SK-N-SH treated with all-trans-retinoic acid at 6 μM for 48 hours (cell line): ENCODE measurements around the gene MAB21L4.

Source experiments
- ATAC-seq: fragments of 200-7000 bp; cut with Tn5 transposase; 3 replicates; pipeline ENCODE4 v1.9.1; 2020; ENCODE audit warnings: mild to moderate bottlenecking, moderate library complexity
- CREB5 ChIP-seq: fragments of 250-450 bp; sonication (Bioruptor Pico); IDR thresholded peaks from 2 replicates; pipeline ENCODE4 v1.5.1; 2020; ENCODE audit warnings: low read depth, mild to moderate bottlenecking, moderate library complexity
- CSDC2 ChIP-seq: fragments of 250-450 bp; sonication (Bioruptor Pico); IDR thresholded peaks from 2 replicates; pipeline ENCODE4 v1.5.0; 2020; ENCODE audit warnings: mild to moderate bottlenecking, moderate library complexity
- CSRNP3 ChIP-seq: fragments of 250-450 bp; sonication (Bioruptor Pico); IDR thresholded peaks from 2 replicates; pipeline ENCODE4 v1.5.1; 2021; ENCODE audit warnings: mild to moderate bottlenecking, moderate library complexity
- ESRRG ChIP-seq: fragments of 250-450 bp; sonication (Bioruptor Pico); IDR thresholded peaks from 2 replicates; pipeline ENCODE4 v1.6.1; 2021; ENCODE audit warnings: mild to moderate bottlenecking
- ISL1 ChIP-seq: fragments of 250-450 bp; sonication (Bioruptor Pico); IDR thresholded peaks from 2 replicates; pipeline ENCODE4 v2.1.2; 2022; ENCODE audit warnings: mild to moderate bottlenecking, moderate library complexity
- OSR1 ChIP-seq: fragments of 250-450 bp; sonication (Bioruptor Pico); IDR thresholded peaks from 2 replicates; pipeline ENCODE4 v1.8.0; 2022; ENCODE audit warnings: moderate library complexity, mild to moderate bottlenecking, inconsistent platforms
- PPARA ChIP-seq: fragments of 250-450 bp; sonication (Bioruptor Pico); IDR thresholded peaks from 2 replicates; pipeline ENCODE4 v1.5.0; 2020; ENCODE audit warnings: mild to moderate bottlenecking, borderline replicate concordance
- RARB ChIP-seq: fragments of 250-450 bp; sonication (Bioruptor Pico); IDR thresholded peaks from 2 replicates; pipeline ENCODE4 v1.8.0; 2021; ENCODE audit warnings: mild to moderate bottlenecking, moderate library complexity
- SNAI2 ChIP-seq: fragments of 250-450 bp; sonication (Bioruptor Pico); IDR thresholded peaks from 2 replicates; pipeline ENCODE4 v1.5.0; 2020; ENCODE audit warnings: mild to moderate bottlenecking, moderate library complexity
- TOX ChIP-seq: fragments of 250-450 bp; sonication (Bioruptor Pico); IDR thresholded peaks from 2 replicates; pipeline ENCODE4 v1.8.0; 2021; ENCODE audit warnings: mild to moderate bottlenecking, moderate library complexity, borderline replicate concordance
- ZC3H10 ChIP-seq: fragments of 250-450 bp; sonication (Bioruptor Pico); IDR thresholded peaks from 2 replicates; pipeline ENCODE4 v1.5.1; 2021; ENCODE audit warnings: mild to moderate bottlenecking, moderate library complexity
- ZFP3 ChIP-seq: fragments of 250-450 bp; sonication (Bioruptor Pico); IDR thresholded peaks from 2 replicates; pipeline ENCODE4 v1.5.0; 2020; ENCODE audit warnings: mild to moderate bottlenecking, moderate library complexity
- ZNF565 ChIP-seq: fragments of 450-650 bp; formaldehyde crosslinking; conservative IDR thresholded peaks from 2 replicates; pipeline ENCODE4 v1.5.0; 2020; ENCODE audit warnings: low read depth, mild to moderate bottlenecking, moderate library complexity
- ZNF70 ChIP-seq: fragments of 450-650 bp; formaldehyde crosslinking; IDR thresholded peaks from 2 replicates; pipeline ENCODE4 v1.5.0; 2020; ENCODE audit warnings: mild to moderate bottlenecking, moderate library complexity
- ZNF8 ChIP-seq: fragments of 450-650 bp; formaldehyde crosslinking; IDR thresholded peaks from 2 replicates; pipeline ENCODE4 v1.5.0; 2020; ENCODE audit warnings: mild to moderate bottlenecking, moderate library complexity
- TF ChIP-seq, protein P1 (sequence below): fragments of 250-450 bp; sonication (Bioruptor Pico); IDR thresholded peaks from 2 replicates; pipeline ENCODE4 v1.8.0; 2021; ENCODE audit warnings: low read depth, mild to moderate bottlenecking, moderate library complexity, borderline replicate concordance
- TF ChIP-seq, protein P2 (sequence below): fragments of 250-450 bp; sonication (Bioruptor Pico); IDR thresholded peaks from 2 replicates; pipeline ENCODE4 v1.5.0; 2020; ENCODE audit warnings: mild to moderate bottlenecking, moderate library complexity
- TF ChIP-seq, protein P3 (sequence below): fragments of 250-450 bp; sonication (Bioruptor Pico); IDR thresholded peaks from 2 replicates; pipeline ENCODE4 v1.8.0; 2020; ENCODE audit warnings: mild to moderate bottlenecking, moderate library complexity, borderline replicate concordance

MAB21L4 gene

GRCh38 chr2:240893363-240893844 lies 2.6 kb downstream of the MAB21L4 start:
- TF ChIP-seq, protein P1, sequence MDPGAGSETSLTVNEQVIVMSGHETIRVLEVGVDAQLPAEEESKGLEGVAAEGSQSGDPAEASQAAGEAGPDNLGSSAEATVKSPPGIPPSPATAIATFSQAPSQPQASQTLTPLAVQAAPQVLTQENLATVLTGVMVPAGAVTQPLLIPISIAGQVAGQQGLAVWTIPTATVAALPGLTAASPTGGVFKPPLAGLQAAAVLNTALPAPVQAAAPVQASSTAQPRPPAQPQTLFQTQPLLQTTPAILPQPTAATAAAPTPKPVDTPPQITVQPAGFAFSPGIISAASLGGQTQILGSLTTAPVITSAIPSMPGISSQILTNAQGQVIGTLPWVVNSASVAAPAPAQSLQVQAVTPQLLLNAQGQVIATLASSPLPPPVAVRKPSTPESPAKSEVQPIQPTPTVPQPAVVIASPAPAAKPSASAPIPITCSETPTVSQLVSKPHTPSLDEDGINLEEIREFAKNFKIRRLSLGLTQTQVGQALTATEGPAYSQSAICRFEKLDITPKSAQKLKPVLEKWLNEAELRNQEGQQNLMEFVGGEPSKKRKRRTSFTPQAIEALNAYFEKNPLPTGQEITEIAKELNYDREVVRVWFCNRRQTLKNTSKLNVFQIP (CRISPR knock-in tag), result no peak
- TF ChIP-seq ZNF70 (CRISPR knock-in tag) (no peak), TOX (CRISPR knock-in tag) (no peak), RARB (no peak), SNAI2 (CRISPR knock-in tag) (no peak), ZNF8 (no peak), CREB5 (CRISPR knock-in tag) (no peak), ESRRG (CRISPR knock-in tag) (no peak), ZNF565 (CRISPR knock-in tag) (no peak), ISL1 (CRISPR knock-in tag) (no peak)
- TF ChIP-seq, protein P2, sequence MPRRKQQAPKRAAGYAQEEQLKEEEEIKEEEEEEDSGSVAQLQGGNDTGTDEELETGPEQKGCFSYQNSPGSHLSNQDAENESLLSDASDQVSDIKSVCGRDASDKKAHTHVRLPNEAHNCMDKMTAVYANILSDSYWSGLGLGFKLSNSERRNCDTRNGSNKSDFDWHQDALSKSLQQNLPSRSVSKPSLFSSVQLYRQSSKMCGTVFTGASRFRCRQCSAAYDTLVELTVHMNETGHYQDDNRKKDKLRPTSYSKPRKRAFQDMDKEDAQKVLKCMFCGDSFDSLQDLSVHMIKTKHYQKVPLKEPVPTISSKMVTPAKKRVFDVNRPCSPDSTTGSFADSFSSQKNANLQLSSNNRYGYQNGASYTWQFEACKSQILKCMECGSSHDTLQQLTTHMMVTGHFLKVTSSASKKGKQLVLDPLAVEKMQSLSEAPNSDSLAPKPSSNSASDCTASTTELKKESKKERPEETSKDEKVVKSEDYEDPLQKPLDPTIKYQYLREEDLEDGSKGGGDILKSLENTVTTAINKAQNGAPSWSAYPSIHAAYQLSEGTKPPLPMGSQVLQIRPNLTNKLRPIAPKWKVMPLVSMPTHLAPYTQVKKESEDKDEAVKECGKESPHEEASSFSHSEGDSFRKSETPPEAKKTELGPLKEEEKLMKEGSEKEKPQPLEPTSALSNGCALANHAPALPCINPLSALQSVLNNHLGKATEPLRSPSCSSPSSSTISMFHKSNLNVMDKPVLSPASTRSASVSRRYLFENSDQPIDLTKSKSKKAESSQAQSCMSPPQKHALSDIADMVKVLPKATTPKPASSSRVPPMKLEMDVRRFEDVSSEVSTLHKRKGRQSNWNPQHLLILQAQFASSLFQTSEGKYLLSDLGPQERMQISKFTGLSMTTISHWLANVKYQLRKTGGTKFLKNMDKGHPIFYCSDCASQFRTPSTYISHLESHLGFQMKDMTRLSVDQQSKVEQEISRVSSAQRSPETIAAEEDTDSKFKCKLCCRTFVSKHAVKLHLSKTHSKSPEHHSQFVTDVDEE (CRISPR knock-in tag), result no peak

DNA sequence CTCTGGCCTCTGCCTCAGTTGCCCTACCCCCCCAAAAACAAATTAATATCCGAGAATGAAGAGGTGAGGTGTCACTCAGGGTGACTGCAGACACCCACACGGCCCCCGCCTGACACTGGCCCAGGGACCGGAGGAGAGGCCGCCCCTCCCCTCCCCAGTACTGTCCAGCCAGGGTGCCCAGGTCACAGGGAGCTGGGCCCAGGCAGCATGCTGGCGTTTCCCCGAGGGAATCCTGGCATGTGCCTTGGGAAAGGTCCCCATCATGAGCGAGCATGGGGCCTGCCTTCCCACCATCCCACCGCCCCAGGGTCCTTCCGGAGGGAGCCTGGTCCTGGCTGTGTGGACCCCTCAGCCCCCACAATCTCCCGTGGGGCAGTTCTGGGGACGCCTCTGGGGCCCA lies 3.0 kb downstream of the MAB21L4 start:
- no peak for ATAC-seq
- TF ChIP-seq TOX (CRISPR knock-in tag) (no peak), ISL1 (CRISPR knock-in tag) (no peak), ESRRG (CRISPR knock-in tag) (no peak), ZNF70 (CRISPR knock-in tag) (no peak), RARB (no peak), ZNF565 (CRISPR knock-in tag) (no peak), ZFP3 (CRISPR knock-in tag) (no peak), PPARA (no peak), SNAI2 (CRISPR knock-in tag) (no peak), ZC3H10 (CRISPR knock-in tag) (no peak)
- TF ChIP-seq, protein P3, sequence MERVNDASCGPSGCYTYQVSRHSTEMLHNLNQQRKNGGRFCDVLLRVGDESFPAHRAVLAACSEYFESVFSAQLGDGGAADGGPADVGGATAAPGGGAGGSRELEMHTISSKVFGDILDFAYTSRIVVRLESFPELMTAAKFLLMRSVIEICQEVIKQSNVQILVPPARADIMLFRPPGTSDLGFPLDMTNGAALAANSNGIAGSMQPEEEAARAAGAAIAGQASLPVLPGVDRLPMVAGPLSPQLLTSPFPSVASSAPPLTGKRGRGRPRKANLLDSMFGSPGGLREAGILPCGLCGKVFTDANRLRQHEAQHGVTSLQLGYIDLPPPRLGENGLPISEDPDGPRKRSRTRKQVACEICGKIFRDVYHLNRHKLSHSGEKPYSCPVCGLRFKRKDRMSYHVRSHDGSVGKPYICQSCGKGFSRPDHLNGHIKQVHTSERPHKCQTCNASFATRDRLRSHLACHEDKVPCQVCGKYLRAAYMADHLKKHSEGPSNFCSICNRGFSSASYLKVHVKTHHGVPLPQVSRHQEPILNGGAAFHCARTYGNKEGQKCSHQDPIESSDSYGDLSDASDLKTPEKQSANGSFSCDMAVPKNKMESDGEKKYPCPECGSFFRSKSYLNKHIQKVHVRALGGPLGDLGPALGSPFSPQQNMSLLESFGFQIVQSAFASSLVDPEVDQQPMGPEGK (CRISPR knock-in tag), result no peak
- TF ChIP-seq, protein P1 (CRISPR knock-in tag), result no peak

More at GRCh38 chr2:240893363-240893844, 2.6 kb downstream of the MAB21L4 start:
- ATAC-seq, result peak; percentile 55

GRCh38 chr2:240892356-240892755 lies 3.6 kb downstream of the MAB21L4 start:
- no peak for ATAC-seq
- TF ChIP-seq ZC3H10 (CRISPR knock-in tag), result no peak
- TF ChIP-seq ISL1 (CRISPR knock-in tag), result no peak
- TF ChIP-seq TOX (CRISPR knock-in tag), result no peak
- no peak for TF ChIP-seq CSDC2 (CRISPR knock-in tag)
- TF ChIP-seq, all 23 proteins: peak for 0

DNA sequence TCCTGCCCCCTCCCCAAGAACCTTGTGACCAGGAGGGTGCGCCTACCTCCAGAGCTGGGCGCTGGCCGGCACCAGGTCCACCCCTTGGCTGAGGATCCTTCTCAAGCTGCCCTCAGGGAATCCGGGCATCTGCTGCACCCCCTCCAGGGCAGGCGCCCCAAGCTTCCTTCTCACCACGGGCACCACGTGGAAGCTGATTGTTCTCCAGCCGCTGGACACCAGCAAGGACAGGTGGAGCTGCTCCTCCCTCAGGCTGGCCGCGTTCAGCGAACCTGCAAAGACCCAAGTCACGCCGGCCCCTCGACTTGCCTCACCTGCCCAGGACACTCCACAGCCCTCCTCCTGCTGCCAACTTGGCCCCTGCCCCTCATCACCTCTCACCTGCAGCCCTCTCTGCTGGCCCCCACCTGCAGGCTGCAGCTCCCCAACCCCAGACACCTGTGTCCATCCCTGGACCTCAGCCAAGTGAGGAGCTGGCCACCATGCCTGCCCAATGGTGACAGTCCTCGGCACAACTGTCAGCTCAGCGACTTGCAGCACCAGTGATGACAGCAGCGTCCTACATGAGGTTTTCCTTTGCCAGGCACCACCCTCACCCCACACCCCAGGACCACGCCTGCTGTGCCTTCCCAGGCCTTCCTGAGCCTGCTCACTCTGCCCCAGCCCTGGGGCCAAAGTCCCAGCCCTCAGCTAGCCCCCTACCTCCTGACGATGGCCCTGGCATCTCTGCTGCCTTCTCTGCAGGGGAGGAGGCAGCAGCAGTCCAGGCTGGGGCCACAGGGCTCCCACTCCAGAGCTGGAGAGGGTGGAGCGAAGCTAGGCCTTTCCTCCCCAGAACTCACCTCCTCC lies 4.2 kb downstream of the MAB21L4 start:
- no peak for TF ChIP-seq SNAI2 (CRISPR knock-in tag)
- no peak for TF ChIP-seq ZNF565 (CRISPR knock-in tag)
- TF ChIP-seq CSDC2 (CRISPR knock-in tag), result no peak
- TF ChIP-seq CSRNP3 (CRISPR knock-in tag), result no peak
- no peak for TF ChIP-seq ISL1 (CRISPR knock-in tag)
- TF ChIP-seq PPARA, result no peak
- no peak for TF ChIP-seq ZNF70 (CRISPR knock-in tag)
- no peak for TF ChIP-seq OSR1 (CRISPR knock-in tag)
- no peak for ATAC-seq
